ENCODE measurements around the gene BCAS3.

- peak; percentile 38 to 84 (median 74) for TF ChIP-seq CTCF (IDR thresholded peaks at IDR 0.05 in 8 of 11, conservative IDR thresholded peaks at IDR 0.05 in 3 of 11)
- peak in 2 of 3 donors; percentile 29 to 63 for TF ChIP-seq POLR2AphosphoS5 (IDR thresholded peaks at IDR 0.05)
- no peak for TF ChIP-seq POLR2A (IDR thresholded peaks at IDR 0.05)
These were observed 712.2 kb downstream of the BCAS3 start for GRCh38 chr17:61389670-61390478.

Measured in spleen (tissue), 7 donors.